H1 (cell line): ENCODE results near the gene FLVCR1. TPM values are rescaled to one million over a fixed set of nuclear protein-coding genes. Genes with fewer than 3 reads are reported as not detected.

Experiments used
- CTCF ChIA-PET: fragments of 300-600 bp; sonication (Branson Sonifier 250); formaldehyde crosslinking; loops from one replicate; lab custom pipeline; 2021; ENCODE audit not compliant: partially characterized antibody; lab: Charles Lee
- POLR2A ChIA-PET: fragments of 300-600 bp; sonication (Branson Sonifier 250); formaldehyde crosslinking; loops from one replicate; lab custom pipeline; 2021; ENCODE audit warnings: inconsistent platforms; ENCODE audit not compliant: partially characterized antibody; lab: Charles Lee
- DNase-seq, 2 experiments: peaks; one replicate each; pipeline versions ENCODE4 v3.0.0 to v3.0.0-alpha.2; 2010 to 2022; ENCODE audit warnings: low spot score in 2 of 2, low read depth in 1 of 2, mixed read lengths in 1 of 2
- FAIRE-seq: peaks from 2 replicates; lab custom pipeline; 2011; peaks lifted over from hg19 to GRCh38; lab: Jason Lieb, UNC
- H2AFZ ChIP-seq: 2 replicates; pipeline ENCODE4 v1.8.1; 2012; ENCODE audit warnings: low read length, inconsistent platforms
- H2AK5ac ChIP-seq: 2 replicates; pipeline ENCODE4 v1.6.1; 2013; ENCODE audit warnings: low read depth, low read length
- H2BK120ac ChIP-seq: replicated peaks from 2 replicates; pipeline ENCODE3; 2013; ENCODE audit warnings: low read depth, low read length, inconsistent platforms
- H2BK12ac ChIP-seq: 2 replicates; pipeline ENCODE4 v1.6.1; 2013; ENCODE audit warnings: low read depth, low read length
- H2BK15ac ChIP-seq: 2 replicates; pipeline ENCODE4 v1.6.1; 2013; ENCODE audit warnings: low read length
- H2BK20ac ChIP-seq: 2 replicates; pipeline ENCODE4 v1.6.1; 2013; ENCODE audit warnings: low read length
- H2BK5ac ChIP-seq: 2 replicates; pipeline ENCODE4 v1.6.1; 2013; ENCODE audit warnings: low read depth, low read length
- H3K14ac ChIP-seq: 2 replicates; pipeline ENCODE4 v1.6.1; 2013; ENCODE audit warnings: inconsistent platforms; ENCODE audit not compliant: insufficient read length
- H3K18ac ChIP-seq: 2 replicates; pipeline ENCODE4 v1.6.1; 2013; ENCODE audit warnings: low read length; ENCODE audit errors: extremely low read depth
- H3K23ac ChIP-seq: 2 replicates; pipeline ENCODE4 v1.6.1; 2013; ENCODE audit warnings: inconsistent platforms; ENCODE audit not compliant: insufficient read length
- H3K23me2 ChIP-seq: 2 replicates; pipeline ENCODE4 v1.6.1; 2013; ENCODE audit warnings: low read depth, low read length
- H3K27ac ChIP-seq: 2 replicates; pipeline ENCODE4 v1.6.1; 2011; ENCODE audit warnings: low read depth, low read length, inconsistent platforms
- H3K27me3 ChIP-seq, 4 experiments: replicated peaks in 1 of 4; 1 replicate in 1 of 4; 2 replicates in 3 of 4; pipeline versions ENCODE4 v1.6.1 to v1.8.1; 2011 to 2013; ENCODE audit warnings: low read length in 3 of 4, mild to moderate bottlenecking in 3 of 4, inconsistent platforms in 2 of 4, mixed read lengths in 2 of 4, moderate library complexity in 1 of 4; ENCODE audit not compliant: control insufficient read depth in 3 of 4, insufficient read depth in 3 of 4; ENCODE audit errors: extremely low read depth in 1 of 4
- H3K36me3 ChIP-seq, 4 experiments: 2 replicates each; pipeline versions ENCODE4 v1.6.1 to v1.8.1; 2011 to 2013; ENCODE audit warnings: mild to moderate bottlenecking in 4 of 4, low read length in 3 of 4, moderate library complexity in 2 of 4, control low read depth in 1 of 4, inconsistent platforms in 1 of 4; ENCODE audit not compliant: insufficient read depth in 4 of 4, control insufficient read depth in 2 of 4
- H3K4ac ChIP-seq: replicated peaks from 2 replicates; pipeline ENCODE3; 2013; ENCODE audit warnings: low read length, low read depth, mixed read lengths, inconsistent platforms; ENCODE audit not compliant: insufficient read length
- H3K4me1 ChIP-seq, 4 experiments: replicated peaks in 1 of 4; 1 replicate in 1 of 4; 2 replicates in 3 of 4; pipeline versions ENCODE4 v1.6.1 to v1.8.1; 2011 to 2013; ENCODE audit warnings: low read length in 3 of 4, inconsistent platforms in 2 of 4, mixed read lengths in 1 of 4; ENCODE audit not compliant: insufficient read depth in 4 of 4, control insufficient read depth in 3 of 4
- H3K4me2 ChIP-seq, 2 experiments: 2 replicates each; pipeline versions ENCODE4 v1.6.1 to v1.8.1; 2011 to 2013; ENCODE audit warnings: low read depth in 2 of 2, low read length in 2 of 2, control low read depth in 1 of 2, inconsistent platforms in 1 of 2, mild to moderate bottlenecking in 1 of 2; ENCODE audit not compliant: insufficient read depth in 1 of 2
- H3K4me3 ChIP-seq, 4 experiments: fragments of 200-600, 300-600 bp in 1 of 4; sonication (generic), shearing (Covaris generic), sonication (Bioruptor Twin) in 1 of 4; 2 replicates each; pipeline versions ENCODE4 v1.5.1 to v1.8.1; 2011 to 2016; ENCODE audit warnings: low read length in 4 of 4, low read depth in 3 of 4, control low read depth in 2 of 4, inconsistent platforms in 2 of 4, mild to moderate bottlenecking in 2 of 4, mixed read lengths in 1 of 4, moderate library complexity in 1 of 4; ENCODE audit not compliant: insufficient read depth in 2 of 4; ENCODE audit errors: extremely low read depth in 1 of 4
- H3K56ac ChIP-seq: replicated peaks from 2 replicates; pipeline ENCODE3; 2013; ENCODE audit warnings: low read depth, mild to moderate bottlenecking, mixed read lengths, low read length, inconsistent platforms; ENCODE audit not compliant: insufficient read length
- H3K79me1 ChIP-seq: 2 replicates; pipeline ENCODE4 v1.6.1; 2013; ENCODE audit warnings: low read depth, low read length, control low read depth
- H3K79me2 ChIP-seq, 2 experiments: 2 replicates each; pipeline versions ENCODE4 v1.6.1 to v1.8.1; 2012 to 2013; ENCODE audit warnings: low read length in 2 of 2, mild to moderate bottlenecking in 2 of 2, inconsistent platforms in 1 of 2; ENCODE audit not compliant: insufficient read depth in 2 of 2, control insufficient read depth in 1 of 2
- H3K9ac ChIP-seq, 4 experiments: replicated peaks in 1 of 4; 1 replicate in 1 of 4; 2 replicates in 3 of 4; pipeline versions ENCODE4 v1.6.1 to v1.8.1; 2011 to 2013; ENCODE audit warnings: low read depth in 3 of 4, low read length in 3 of 4, control low read depth in 2 of 4, mild to moderate bottlenecking in 2 of 4, moderate library complexity in 2 of 4, inconsistent platforms in 1 of 4; ENCODE audit errors: extremely low read depth in 1 of 4
- H3K9me3 ChIP-seq, 2 experiments: 2 replicates each; pipeline versions ENCODE4 v1.6.1 to v1.8.1; 2012 to 2013; ENCODE audit warnings: mild to moderate bottlenecking in 2 of 2, moderate library complexity in 2 of 2, control low read depth in 1 of 2, inconsistent platforms in 1 of 2, low read depth in 1 of 2, low read length in 1 of 2, mixed read lengths in 1 of 2; ENCODE audit not compliant: insufficient read depth in 2 of 2
- H4K20me1 ChIP-seq, 2 experiments: replicated peaks in 1 of 2; 2 replicates each; pipeline versions ENCODE3 to v1.8.1; 2011 to 2013; ENCODE audit warnings: inconsistent platforms in 2 of 2, low read length in 2 of 2, mild to moderate bottlenecking in 1 of 2; ENCODE audit not compliant: insufficient read depth in 2 of 2, control insufficient read depth in 1 of 2
- H4K5ac ChIP-seq: 2 replicates; pipeline ENCODE4 v1.6.1; 2013; ENCODE audit warnings: low read length, low read depth, mixed read lengths, inconsistent platforms; ENCODE audit not compliant: insufficient read length
- H4K8ac ChIP-seq: 2 replicates; pipeline ENCODE4 v1.8.0; 2013; ENCODE audit warnings: mild to moderate bottlenecking, moderate library complexity, low read length, inconsistent platforms; ENCODE audit not compliant: insufficient read depth; ENCODE audit errors: extremely low read depth
- H4K91ac ChIP-seq: replicated peaks from 2 replicates; pipeline ENCODE3; 2013; ENCODE audit warnings: low read length, mixed read lengths, inconsistent platforms; ENCODE audit not compliant: insufficient read length
- BCL11A ChIP-seq, 2 experiments: IDR thresholded peaks; one replicate each; pipeline ENCODE4 v1.6.1; 2011; ENCODE audit warnings: low read depth in 2 of 2, low read length in 2 of 2, mild to moderate bottlenecking in 2 of 2
- GTF2F1 ChIP-seq: IDR thresholded peaks from 2 replicates; pipeline ENCODE4 v1.6.1; 2012; ENCODE audit warnings: low read depth, low read length, improper control_type of control experiment, borderline replicate concordance
- ZNF274 ChIP-seq: IDR thresholded peaks from 2 replicates; pipeline ENCODE4 v1.7.0; 2012; ENCODE audit warnings: low read length, borderline replicate concordance; ENCODE audit errors: extremely low read depth
- WGBS, 2 experiments: shearing (Covaris generic) in 1 of 2; methylation state at CpG; one replicate each; pipeline versions ENCODE4 v1.1.6 to v1.1.7; 2013 to 2015; ENCODE audit warnings: low lambda C conversion rate in 2 of 2, mixed read lengths in 2 of 2, inconsistent platforms in 1 of 2, low coverage in 1 of 2, missing lambda C conversion rate in 1 of 2; ENCODE audit not compliant: insufficient replicate concordance in 2 of 2, insufficient coverage in 1 of 2, insufficient read length in 1 of 2; ENCODE audit errors: extremely low coverage in 1 of 2, missing lambda C conversion rate in 1 of 2; 5-methylcytosine and 5-hydroxymethylcytosine counted together
- polyA plus RNA-seq, 7 experiments: library from polyadenylated mRNA; depleted of rRNA in 3 of 7; stranded (reverse) in 5 of 7; unstranded in 2 of 7; fragments of >200 nt in 5 of 7; fragments of 200-250 nt in 2 of 7; gene quantifications; 1 replicate in 5 of 7; 2 replicates in 1 of 7; 4 replicates in 1 of 7; pipeline versions ENCODE4 v1.2.1 to v1.2.3, GENCODE V29; 2011 to 2013; ENCODE audit warnings: missing spikeins in 2 of 7, mixed read lengths in 2 of 7
- total RNA-seq: library from RNA; stranded (reverse); fragmentation: NEBNext Ultra II Directional; extraction: Animal tissue kit (Norgen Biotek cat#: 25700); gene quantifications from 2 replicates; pipeline ENCODE4 v1.2.1, GENCODE V29; 2021

FLVCR1 gene
- total and polyA plus RNA-seq, 2 of the 8 experiments (the other 6 are each of a cell fraction or from before 2014, with no cell fraction given): 31.8 to 75.7 TPM

DNA sequence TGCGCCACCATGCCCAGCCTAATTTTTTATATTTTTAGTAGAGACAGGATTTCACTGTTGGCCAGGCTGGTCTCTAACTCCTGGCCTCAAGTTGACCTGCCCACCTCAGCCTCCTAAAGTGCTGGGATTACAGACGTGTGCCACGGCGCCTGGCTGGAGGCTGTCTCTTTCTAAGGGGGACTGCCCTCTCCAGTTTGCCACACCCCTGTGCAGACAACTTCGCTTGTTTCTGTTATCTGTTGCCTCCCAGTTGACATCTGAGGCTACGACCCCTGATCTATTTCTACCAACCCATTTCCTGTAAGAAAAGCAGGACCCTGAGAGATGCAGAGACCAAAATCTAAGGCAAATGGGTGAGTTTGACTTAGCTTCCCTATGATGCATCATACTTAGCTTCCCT, 68.3 kb downstream of the FLVCR1 start:
- H2BK120ac ChIP-seq: no peak overlapping the region
- H4K20me1 ChIP-seq: no peaks in the 10 kb centered on the region
- H3K23me2 ChIP-seq: 0 out of 2 replicates have a peak, but pooled peaks cover 3% of the 10 kb centered on the region
- H2BK12ac ChIP-seq: no peak overlapping the region; the same call in 1 of the 2 replicates
- no peak overlapping the region for H3K14ac ChIP-seq
- H3K4ac ChIP-seq: peak overlapping the region; percentile 4
- peak overlapping the region; percentile 44 for H4K91ac ChIP-seq
- no peak overlapping the region for H3K4me2 ChIP-seq
- H4K8ac ChIP-seq: no peak overlapping the region
- H4K5ac ChIP-seq: no peak overlapping the region
- H3K27ac ChIP-seq: no peak overlapping the region
- FAIRE-seq (no peak), DNase-seq (peak in 1 of 2 experiments; percentile 22)
- 93% methylated on average over 6 of the region's 6 CpGs; no CpG with 5 or more reads in 1 of the 2 experiments for WGBS, 2 experiments
- H3K4me1 ChIP-seq: peaks cover 9 to 18% (median 13%) of the 10 kb centered on the region in 4 experiments
- POLR2A ChIA-PET: interaction anchor here (0.7 to 2.7 kb wide), 2 partner anchors 11 kb away, joined by 3 to 17 read pairs; no protein-coding TSS in a partner anchor
- H3K18ac ChIP-seq: no peak overlapping the region
- H3K79me2 ChIP-seq: no peaks in the 10 kb centered on the region
- H3K79me1 ChIP-seq: no peaks in the 10 kb centered on the region
- no peaks in the 10 kb centered on the region for H3K27me3 ChIP-seq
- H2BK5ac ChIP-seq: no peak overlapping the region
- H3K23ac ChIP-seq: no peak overlapping the region
- H3K9ac ChIP-seq: no peak overlapping the region
- CTCF ChIA-PET: no interaction called here
- 0 out of 2 replicates have a peak overlapping the region, but pooled peaks have one; percentile 44 for H2AK5ac ChIP-seq
- no peak overlapping the region for H3K56ac ChIP-seq
- H2AFZ ChIP-seq: no peak overlapping the region
- H3K9me3 ChIP-seq: no peaks in the 10 kb centered on the region; a peak in 1 of 4 replicates
- peak overlapping the region; percentile 29; the same call in 1 of the 2 replicates for H2BK15ac ChIP-seq
- H2BK20ac ChIP-seq: peak overlapping the region; percentile 82
- H3K36me3 ChIP-seq: no peaks in the 10 kb centered on the region; a peak in 1 of 8 replicates
- no peak overlapping the region for H3K4me3 ChIP-seq
- TF ChIP-seq BCL11A (IDR thresholded peaks at IDR 0.05; ENCODE audit: low read depth in 2 of 2, low read length in 2 of 2) (no peak), GTF2F1 (no peak), ZNF274 (no peak)
